Astrocyte (in vitro differentiated cells and primary cell): ENCODE measurements around the gene CCDC91. TPM values are rescaled to one million over a fixed set of nuclear protein-coding genes. Genes with fewer than 3 reads are reported as not detected.
A peak's percentile ranks its signal among the peaks of the same experiment; 100 is the strongest.

Experiments
- DNase-seq: peaks from one replicate; pipeline ENCODE4 v3.0.0-alpha.2; 2010; ENCODE audit warnings: low read depth
- FAIRE-seq: peaks from 2 replicates; lab custom pipeline; 2011; peaks lifted over from hg19 to GRCh38; lab: Jason Lieb, UNC
- H2AFZ ChIP-seq: 2 replicates; pipeline ENCODE4 v1.6.0; 2012; ENCODE audit warnings: low read depth, low read length, inconsistent platforms
- H3K27ac ChIP-seq: 2 replicates; pipeline ENCODE4 v1.5.1; 2011; ENCODE audit warnings: low read depth, low read length, inconsistent platforms
- H3K27me3 ChIP-seq: 2 replicates; pipeline ENCODE4 v1.6.0; 2011; ENCODE audit warnings: low read length, inconsistent platforms; ENCODE audit not compliant: insufficient read depth
- H3K36me3 ChIP-seq: 2 replicates; pipeline ENCODE4 v1.5.1; 2011; ENCODE audit warnings: low read length, inconsistent platforms; ENCODE audit not compliant: insufficient read depth
- H3K4me1 ChIP-seq: 2 replicates; pipeline ENCODE4 v1.5.1; 2011; ENCODE audit warnings: low read length, inconsistent platforms; ENCODE audit not compliant: insufficient read depth
- H3K4me2 ChIP-seq: 2 replicates; pipeline ENCODE4 v1.6.0; 2012; ENCODE audit warnings: low read length, inconsistent platforms
- H3K4me3 ChIP-seq: 2 replicates; pipeline ENCODE4 v1.5.1; 2011; ENCODE audit warnings: low read depth, mild to moderate bottlenecking, low read length, inconsistent platforms; ENCODE audit not compliant: insufficient read depth
- H3K79me2 ChIP-seq: 2 replicates; pipeline ENCODE4 v1.6.0; 2012; ENCODE audit warnings: mild to moderate bottlenecking, low read length, inconsistent platforms; ENCODE audit not compliant: insufficient read depth
- H3K9ac ChIP-seq: 2 replicates; pipeline ENCODE4 v1.6.0; 2012; ENCODE audit warnings: mild to moderate bottlenecking, low read length, inconsistent platforms
- H3K9me3 ChIP-seq: 2 replicates; pipeline ENCODE4 v1.5.1; 2012; ENCODE audit warnings: low read depth, mild to moderate bottlenecking, low read length, inconsistent platforms; ENCODE audit not compliant: insufficient read depth
- H4K20me1 ChIP-seq: 2 replicates; pipeline ENCODE4 v1.6.0; 2012; ENCODE audit warnings: low read length, inconsistent platforms; ENCODE audit not compliant: insufficient read depth
- H3K27ac Mint-ChIP-seq: one replicate; pipeline ENCODE4 v1.8.0; 2021; ENCODE audit warnings: mild to moderate bottlenecking, mixed read lengths; ENCODE audit not compliant: unreplicated experiment
- H3K27me3 Mint-ChIP-seq: one replicate; pipeline ENCODE4 v1.8.0; 2021; ENCODE audit warnings: low read depth, mixed read lengths; ENCODE audit not compliant: unreplicated experiment
- H3K36me3 Mint-ChIP-seq: one replicate; pipeline ENCODE4 v1.8.0; 2021; ENCODE audit warnings: low read depth, mixed read lengths; ENCODE audit not compliant: unreplicated experiment
- H3K4me1 Mint-ChIP-seq: one replicate; pipeline ENCODE4 v1.8.0; 2021; ENCODE audit warnings: low read depth, mixed read lengths; ENCODE audit not compliant: unreplicated experiment
- H3K4me3 Mint-ChIP-seq: one replicate; pipeline ENCODE4 v1.8.0; 2021; ENCODE audit warnings: mild to moderate bottlenecking, moderate library complexity, mixed read lengths; ENCODE audit not compliant: unreplicated experiment
- H3K9me3 Mint-ChIP-seq: one replicate; pipeline ENCODE4 v1.8.0; 2021; ENCODE audit warnings: mild to moderate bottlenecking, mixed read lengths; ENCODE audit not compliant: unreplicated experiment
- CTCF ChIP-seq: IDR thresholded peaks from 2 replicates; pipeline ENCODE4 v1.5.1; 2011; ENCODE audit warnings: low read depth, mild to moderate bottlenecking, inconsistent platforms, low read length, moderate library complexity; ENCODE audit not compliant: insufficient read depth
- EZH2 ChIP-seq: IDR thresholded peaks from 2 replicates; pipeline ENCODE4 v1.6.1; 2012; ENCODE audit warnings: mild to moderate bottlenecking, low read length, inconsistent platforms; ENCODE audit not compliant: insufficient read depth
- total RNA-seq: library from RNA; stranded (reverse); gene quantifications from 2 replicates; pipeline ENCODE4 v1.2.1, GENCODE V29; 2021

CCDC91 gene
- total RNA-seq, 1 donor from 2014 or later = 19.3 TPM

GRCh38 chr12:28184375-28184774, 5.9 kb upstream of the CCDC91 start:
- Histone ChIP-seq H4K20me1 (no peaks in the 10 kb centered on the region), H3K9me3 (no peaks in the 10 kb centered on the region), H3K27me3 (no peaks in the 10 kb centered on the region), H3K36me3 (no peaks in the 10 kb centered on the region), H2AFZ (no peak overlapping the region), H3K4me2 (no peak overlapping the region), H3K79me2 (no peaks in the 10 kb centered on the region), H3K9ac (no peak overlapping the region), H3K27ac (no peak overlapping the region), H3K4me1 (no peaks in the 10 kb centered on the region), H3K4me3 (no peak overlapping the region)
- TF ChIP-seq CTCF = no peak
- TF ChIP-seq EZH2 = no peak
- Mint-ChIP-seq H3K9me3 (no peaks in the 10 kb centered on the region), H3K27me3 (no peaks in the 10 kb centered on the region), H3K4me3 (no peak overlapping the region), H3K27ac (no peak overlapping the region), H3K4me1 (no peaks in the 10 kb centered on the region), H3K36me3 (no peaks in the 10 kb centered on the region)
- DNase-seq (no peak), FAIRE-seq (no peak)

GRCh38 chr12:28186500-28186899, 3.8 kb upstream of the CCDC91 start:
- FAIRE-seq (no peak), DNase-seq (no peak)
- no peak overlapping the region for H3K27ac Mint-ChIP-seq
- H3K4me3 Mint-ChIP-seq = no peak overlapping the region
- H3K27me3 ChIP-seq = no peaks in the 10 kb centered on the region
- no peaks in the 10 kb centered on the region for H3K9me3 ChIP-seq
- H3K9me3 Mint-ChIP-seq = no peaks in the 10 kb centered on the region
- no peaks in the 10 kb centered on the region for H4K20me1 ChIP-seq
- TF ChIP-seq CTCF (no peak), EZH2 (no peak)
- H3K9ac ChIP-seq = no peak overlapping the region
- H2AFZ ChIP-seq = no peak overlapping the region
- peaks cover 3% of the 10 kb centered on the region for H3K79me2 ChIP-seq
- H3K36me3 ChIP-seq = no peaks in the 10 kb centered on the region
- H3K4me1 ChIP-seq = peaks cover 7% of the 10 kb centered on the region
- H3K27me3 Mint-ChIP-seq = no peaks in the 10 kb centered on the region
- no peaks in the 10 kb centered on the region for H3K36me3 Mint-ChIP-seq
- no peak overlapping the region for H3K4me3 ChIP-seq
- H3K4me2 ChIP-seq = no peak overlapping the region
- H3K27ac ChIP-seq = no peak overlapping the region
- peaks cover 3% of the 10 kb centered on the region for H3K4me1 Mint-ChIP-seq

- H3K9ac ChIP-seq = peak overlapping the region; percentile 98
- H3K27ac ChIP-seq = peak overlapping the region; percentile 94
- peaks cover 10% of the 10 kb centered on the region for H3K4me1 ChIP-seq
- Mint-ChIP-seq H3K27ac (peak overlapping the region; percentile 80), H3K4me1 (peaks cover 3% of the 10 kb centered on the region), H3K27me3 (no peaks in the 10 kb centered on the region), H3K4me3 (peak overlapping the region; percentile 90), H3K36me3 (peaks cover 2% of the 10 kb centered on the region), H3K9me3 (no peaks in the 10 kb centered on the region)
- H3K9me3 ChIP-seq = no peaks in the 10 kb centered on the region
- FAIRE-seq (no peak), DNase-seq (peak; percentile 2)
- H3K4me2 ChIP-seq = peak overlapping the region; percentile 97
- H3K36me3 ChIP-seq = peaks cover 3% of the 10 kb centered on the region
- peak overlapping the region; percentile 89 for H2AFZ ChIP-seq
- H4K20me1 ChIP-seq = no peaks in the 10 kb centered on the region
- H3K4me3 ChIP-seq = peak overlapping the region; percentile 93
- H3K79me2 ChIP-seq = peaks cover 31% of the 10 kb centered on the region
- TF ChIP-seq CTCF = no peak
- no peak for TF ChIP-seq EZH2
- H3K27me3 ChIP-seq = no peaks in the 10 kb centered on the region
Measured at GRCh38 chr12:28189784-28190320, 404 bp upstream of the CCDC91 start.
